ENCODE data around the gene CCL4L2.

DNA sequence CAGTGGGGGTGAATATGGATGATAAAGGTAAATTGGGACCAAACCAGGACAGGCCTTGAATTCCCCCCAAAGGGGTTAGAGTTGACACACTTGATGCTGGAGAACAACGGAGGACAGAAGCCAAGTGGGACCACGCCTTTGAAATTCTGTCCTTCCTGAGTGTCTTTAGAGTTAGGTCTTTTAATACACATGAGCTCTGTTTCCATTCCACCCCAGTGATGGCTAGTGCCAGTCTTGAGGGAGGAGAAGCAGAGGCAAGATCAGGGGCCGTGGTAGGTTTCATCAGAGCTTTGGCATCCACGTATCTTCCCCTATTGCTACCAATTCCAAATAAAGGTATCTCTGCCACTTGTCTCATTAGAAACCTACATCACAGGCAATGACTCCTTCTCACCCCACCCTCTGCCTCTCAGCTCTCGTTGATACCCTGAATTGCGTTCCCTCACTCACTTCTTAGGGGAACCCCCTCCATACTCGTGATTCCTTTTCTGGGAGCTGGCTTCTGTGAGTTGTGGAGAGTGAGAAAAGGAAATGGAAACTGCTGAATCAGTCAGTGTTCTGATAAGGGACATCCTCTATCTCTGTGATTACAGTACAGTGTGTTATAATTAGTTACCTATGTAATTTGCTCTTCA is 11.9 kb upstream of the CCL4L2 start:
- TF ChIP-seq, protein P1, sequence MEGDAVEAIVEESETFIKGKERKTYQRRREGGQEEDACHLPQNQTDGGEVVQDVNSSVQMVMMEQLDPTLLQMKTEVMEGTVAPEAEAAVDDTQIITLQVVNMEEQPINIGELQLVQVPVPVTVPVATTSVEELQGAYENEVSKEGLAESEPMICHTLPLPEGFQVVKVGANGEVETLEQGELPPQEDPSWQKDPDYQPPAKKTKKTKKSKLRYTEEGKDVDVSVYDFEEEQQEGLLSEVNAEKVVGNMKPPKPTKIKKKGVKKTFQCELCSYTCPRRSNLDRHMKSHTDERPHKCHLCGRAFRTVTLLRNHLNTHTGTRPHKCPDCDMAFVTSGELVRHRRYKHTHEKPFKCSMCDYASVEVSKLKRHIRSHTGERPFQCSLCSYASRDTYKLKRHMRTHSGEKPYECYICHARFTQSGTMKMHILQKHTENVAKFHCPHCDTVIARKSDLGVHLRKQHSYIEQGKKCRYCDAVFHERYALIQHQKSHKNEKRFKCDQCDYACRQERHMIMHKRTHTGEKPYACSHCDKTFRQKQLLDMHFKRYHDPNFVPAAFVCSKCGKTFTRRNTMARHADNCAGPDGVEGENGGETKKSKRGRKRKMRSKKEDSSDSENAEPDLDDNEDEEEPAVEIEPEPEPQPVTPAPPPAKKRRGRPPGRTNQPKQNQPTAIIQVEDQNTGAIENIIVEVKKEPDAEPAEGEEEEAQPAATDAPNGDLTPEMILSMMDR (conservative IDR thresholded peaks at IDR 0.05; ENCODE audit: low read length), result no peak
- no peak for TF ChIP-seq EZH2phosphoT487 (IDR thresholded peaks at IDR 0.05; ENCODE audit: borderline replicate concordance, low read depth, low read length)

All from OCI-LY7 (cell line).